ENCODE results near the gene SCRN2. TPM values are rescaled to one million over a fixed set of nuclear protein-coding genes. Genes with fewer than 3 reads are reported as not detected.

SCRN2 gene
- total RNA-seq, 1 donor from 2014 or later: 30.5 TPM

GRCh38 chr17:47872651-47873161 lies 31.6 kb upstream of the SCRN2 start:
- intact Hi-C loops (cut with DNase I): no loop called here
- no peaks in the 10 kb centered on the region for H3K4me1 ChIP-seq
- no peaks in the 10 kb centered on the region for H3K36me3 ChIP-seq
- H3K27ac ChIP-seq: no peak overlapping the region
- TF ChIP-seq CTCF (IDR thresholded peaks at IDR 0.05): no peak
- peaks cover 25% of the 10 kb centered on the region for H3K27me3 ChIP-seq
- no peaks in the 10 kb centered on the region for H3K9me3 ChIP-seq
- DNase-seq (no peak), ATAC-seq (no peak)
- peak overlapping the region; percentile 21 for H3K4me3 ChIP-seq

GRCh38 chr17:47872019-47872650 lies 31.1 kb upstream of the SCRN2 start:
- intact Hi-C loops (cut with DNase I): no loop called here
- no peak for TF ChIP-seq CTCF (IDR thresholded peaks at IDR 0.05)
- Histone ChIP-seq H3K9me3 (no peaks in the 10 kb centered on the region), H3K4me1 (no peaks in the 10 kb centered on the region), H3K27me3 (peaks cover 25% of the 10 kb centered on the region), H3K27ac (no peak overlapping the region), H3K4me3 (peak overlapping the region; percentile 21), H3K36me3 (no peaks in the 10 kb centered on the region)
- DNase-seq (no peak), ATAC-seq (no peak)

- H3K9me3 ChIP-seq: no peaks in the 10 kb centered on the region
- H3K4me1 ChIP-seq: no peaks in the 10 kb centered on the region
- no peaks in the 10 kb centered on the region for H3K36me3 ChIP-seq
- no peak overlapping the region for H3K4me3 ChIP-seq
- H3K27ac ChIP-seq: no peak overlapping the region
- ATAC-seq: no peak
- TF ChIP-seq CTCF (IDR thresholded peaks at IDR 0.05): no peak
- H3K27me3 ChIP-seq: peaks cover 25% of the 10 kb centered on the region
- DNase-seq: no peak
- intact Hi-C loops (cut with DNase I): no loop called here
Observed at GRCh38 chr17:47871048-47871447, 30.0 kb upstream of the SCRN2 start.

GRCh38 chr17:47870056-47870455 lies 29.0 kb upstream of the SCRN2 start:
- peaks cover 25% of the 10 kb centered on the region for H3K27me3 ChIP-seq
- intact Hi-C loops (cut with DNase I): no loop called here
- H3K36me3 ChIP-seq: no peaks in the 10 kb centered on the region
- ATAC-seq (no peak), DNase-seq (no peak)
- H3K4me3 ChIP-seq: no peak overlapping the region
- no peak for TF ChIP-seq CTCF (IDR thresholded peaks at IDR 0.05)
- no peaks in the 10 kb centered on the region for H3K4me1 ChIP-seq
- no peaks in the 10 kb centered on the region for H3K9me3 ChIP-seq
- no peak overlapping the region for H3K27ac ChIP-seq

GRCh38 chr17:47869114-47869513 lies 28.0 kb upstream of the SCRN2 start:
- H3K27ac ChIP-seq: no peak overlapping the region
- ATAC-seq: no peak

More at GRCh38 chr17:47869114-47869513, 28.0 kb upstream of the SCRN2 start:
- TF ChIP-seq CTCF (IDR thresholded peaks at IDR 0.05): no peak
- Histone ChIP-seq H3K4me3 (no peak overlapping the region), H3K27me3 (peaks cover 18% of the 10 kb centered on the region), H3K36me3 (no peaks in the 10 kb centered on the region), H3K4me1 (no peaks in the 10 kb centered on the region), H3K9me3 (no peaks in the 10 kb centered on the region)
- intact Hi-C loops (cut with DNase I): no loop called here
- no peak for DNase-seq
